Measurements from ENCODE around the gene ANKFY1. TPM values are rescaled to one million over a fixed set of nuclear protein-coding genes. Genes with fewer than 3 reads are reported as not detected.

Gene ANKFY1
- total RNA-seq, 1 experiment from 2014 or later = 46.8 TPM

DNA sequence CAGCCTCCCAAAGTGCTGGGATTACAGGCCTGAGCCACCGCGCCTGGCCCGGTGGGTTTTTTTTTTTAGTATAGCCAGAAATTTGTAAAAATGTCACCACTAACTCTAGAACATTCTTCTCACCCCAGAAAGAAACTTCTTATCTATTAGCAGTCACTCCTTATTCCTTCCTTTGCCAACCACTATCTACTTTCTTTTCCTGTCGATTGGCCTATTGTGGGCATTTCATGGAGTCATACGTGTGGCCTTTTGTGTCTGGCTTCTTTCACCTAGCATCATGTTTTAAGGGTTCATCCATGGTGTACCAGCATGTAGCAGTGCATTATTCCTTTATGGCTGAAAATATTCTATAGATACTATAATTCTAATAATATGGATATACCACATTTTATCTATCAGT, 117.1 kb downstream of the ANKFY1 start:
- Mint-ChIP-seq H3K9me3 (no peaks in the 10 kb centered on the region), H3K27me3 (ENCODE audit: low read depth) (no peaks in the 10 kb centered on the region), H3K4me1 (peaks cover 6% of the 10 kb centered on the region), H3K36me3 (no peaks in the 10 kb centered on the region), H3K4me3 (no peak overlapping the region), H3K27ac (no peak overlapping the region)
- POLR2A ChIA-PET = no interaction called here
- no peak for ATAC-seq
- no peak for DNase-seq (ENCODE audit: low spot score)
- CTCF ChIA-PET = interaction anchor here (1.7 kb wide), 1 partner anchor 10 kb away, joined by 6 read pairs; no protein-coding TSS in a partner anchor
- TF ChIP-seq IRF2 (CRISPR knock-in tag; IDR thresholded peaks at IDR 0.05; ENCODE audit: borderline replicate concordance, low read depth) = no peak
- no peak for TF ChIP-seq GABPB1 (CRISPR knock-in tag; IDR thresholded peaks at IDR 0.05)
- no peak for TF ChIP-seq ZNF671 (CRISPR knock-in tag; IDR thresholded peaks at IDR 0.05)

- no peaks in the 10 kb centered on the region for H3K9me3 Mint-ChIP-seq
- peak overlapping the region; percentile 97 for H3K4me3 Mint-ChIP-seq
- ATAC-seq = no peak
- POLR2A ChIA-PET = interaction anchor here (1.3 to 2.6 kb wide), 4 partner anchors 9 to 268 kb away, joined by 4 to 10 read pairs (median 6); no protein-coding TSS in a partner anchor
- no peak for DNase-seq (ENCODE audit: low spot score)
- TF ChIP-seq ZBTB21 (CRISPR knock-in tag; IDR thresholded peaks at IDR 0.05; ENCODE audit: borderline replicate concordance) (no peak), NR3C1 (CRISPR knock-in tag; conservative IDR thresholded peaks at IDR 0.05; ENCODE audit: low read depth) (no peak), CDX4 (CRISPR knock-in tag; IDR thresholded peaks at IDR 0.05; ENCODE audit: borderline replicate concordance) (no peak), ZNF425 (CRISPR knock-in tag; conservative IDR thresholded peaks at IDR 0.05) (no peak), ZNF416 (CRISPR knock-in tag; IDR thresholded peaks at IDR 0.05) (no peak), PRRX2 (CRISPR knock-in tag; IDR thresholded peaks at IDR 0.05) (no peak), SP1 (CRISPR knock-in tag; conservative IDR thresholded peaks at IDR 0.05) (no peak), JUN (CRISPR knock-in tag; IDR thresholded peaks at IDR 0.05) (no peak), USF2 (CRISPR knock-in tag; IDR thresholded peaks at IDR 0.05) (no peak), TP53 (CRISPR knock-in tag; IDR thresholded peaks at IDR 0.05) (no peak), CBFB (CRISPR knock-in tag; IDR thresholded peaks at IDR 0.05; ENCODE audit: low read depth) (no peak), ATF3 (CRISPR knock-in tag; conservative IDR thresholded peaks at IDR 0.05) (no peak), ZNF423 (CRISPR knock-in tag; IDR thresholded peaks at IDR 0.05) (no peak), NR2C2 (CRISPR knock-in tag; IDR thresholded peaks at IDR 0.05) (no peak)
- TF ChIP-seq, protein P1, sequence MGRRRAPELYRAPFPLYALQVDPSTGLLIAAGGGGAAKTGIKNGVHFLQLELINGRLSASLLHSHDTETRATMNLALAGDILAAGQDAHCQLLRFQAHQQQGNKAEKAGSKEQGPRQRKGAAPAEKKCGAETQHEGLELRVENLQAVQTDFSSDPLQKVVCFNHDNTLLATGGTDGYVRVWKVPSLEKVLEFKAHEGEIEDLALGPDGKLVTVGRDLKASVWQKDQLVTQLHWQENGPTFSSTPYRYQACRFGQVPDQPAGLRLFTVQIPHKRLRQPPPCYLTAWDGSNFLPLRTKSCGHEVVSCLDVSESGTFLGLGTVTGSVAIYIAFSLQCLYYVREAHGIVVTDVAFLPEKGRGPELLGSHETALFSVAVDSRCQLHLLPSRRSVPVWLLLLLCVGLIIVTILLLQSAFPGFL (CRISPR knock-in tag; IDR thresholded peaks at IDR 0.05; ENCODE audit: borderline replicate concordance) = no peak
- CTCF ChIA-PET = interaction anchor here (1.4 to 2.3 kb wide), 7 partner anchors 12 to 301 kb away, joined by 3 to 14 read pairs (median 5); no protein-coding TSS in a partner anchor
- peaks cover 13% of the 10 kb centered on the region for H3K4me1 Mint-ChIP-seq
- no peaks in the 10 kb centered on the region for H3K27me3 Mint-ChIP-seq (ENCODE audit: low read depth)
- H3K27ac Mint-ChIP-seq = peak overlapping the region; percentile 100
- H3K36me3 Mint-ChIP-seq = no peaks in the 10 kb centered on the region
These were observed 119.4 kb downstream of the ANKFY1 start for GRCh38 chr17:4144422-4144747.
